Esophagus muscularis mucosa (tissue), 3 donors: Measurements from ENCODE around the gene RNF11.

ENCODE experiments used
- POLR2A ChIP-seq: fragments of 450-650 bp; IDR thresholded peaks from one replicate; pipeline ENCODE4 v1.6.1; 2017; ENCODE audit warnings: antibody characterized with exemption, moderate library complexity, mild to moderate bottlenecking, low read depth
- POLR2AphosphoS5 ChIP-seq, 2 donors: sonication (generic); formaldehyde crosslinking; IDR thresholded peaks; one replicate each; pipeline ENCODE4 v1.6.1; 2017; ENCODE audit warnings: antibody characterized with exemption in 2 of 2
- TF ChIP-seq, protein P1 (sequence below), 3 experiments: fragments of 200-600 bp in 2 of 3; fragments of 450-650 bp in 1 of 3; sonication (generic) in 2 of 3; IDR thresholded peaks; one replicate each; pipeline ENCODE4 v1.5.1; 2017 to 2019; ENCODE audit warnings: antibody characterized with exemption in 3 of 3, mild to moderate bottlenecking in 2 of 3, moderate library complexity in 1 of 3

DNA sequence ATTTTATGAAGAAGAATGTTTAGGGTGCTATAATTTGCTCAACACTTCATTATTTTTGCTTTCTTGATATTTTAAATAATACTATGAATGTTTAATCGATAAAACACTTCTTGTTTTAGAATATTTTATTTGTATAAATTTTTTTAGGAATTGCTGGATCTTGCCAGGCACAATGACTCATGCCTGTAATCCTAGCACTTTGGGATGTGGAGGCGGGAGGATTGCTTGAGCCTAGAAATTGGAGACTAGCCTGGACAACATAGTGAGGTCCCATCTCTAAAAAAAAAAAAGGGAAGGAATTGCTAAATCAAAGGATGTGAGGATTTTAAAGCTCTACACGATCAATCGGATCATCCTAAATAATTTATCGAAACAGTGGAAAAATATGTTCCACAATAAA lies 17.6 kb downstream of the RNF11 start:
- TF ChIP-seq POLR2AphosphoS5 (IDR thresholded peaks at IDR 0.05) (no peak), POLR2A (no peak)
- TF ChIP-seq, protein P1, sequence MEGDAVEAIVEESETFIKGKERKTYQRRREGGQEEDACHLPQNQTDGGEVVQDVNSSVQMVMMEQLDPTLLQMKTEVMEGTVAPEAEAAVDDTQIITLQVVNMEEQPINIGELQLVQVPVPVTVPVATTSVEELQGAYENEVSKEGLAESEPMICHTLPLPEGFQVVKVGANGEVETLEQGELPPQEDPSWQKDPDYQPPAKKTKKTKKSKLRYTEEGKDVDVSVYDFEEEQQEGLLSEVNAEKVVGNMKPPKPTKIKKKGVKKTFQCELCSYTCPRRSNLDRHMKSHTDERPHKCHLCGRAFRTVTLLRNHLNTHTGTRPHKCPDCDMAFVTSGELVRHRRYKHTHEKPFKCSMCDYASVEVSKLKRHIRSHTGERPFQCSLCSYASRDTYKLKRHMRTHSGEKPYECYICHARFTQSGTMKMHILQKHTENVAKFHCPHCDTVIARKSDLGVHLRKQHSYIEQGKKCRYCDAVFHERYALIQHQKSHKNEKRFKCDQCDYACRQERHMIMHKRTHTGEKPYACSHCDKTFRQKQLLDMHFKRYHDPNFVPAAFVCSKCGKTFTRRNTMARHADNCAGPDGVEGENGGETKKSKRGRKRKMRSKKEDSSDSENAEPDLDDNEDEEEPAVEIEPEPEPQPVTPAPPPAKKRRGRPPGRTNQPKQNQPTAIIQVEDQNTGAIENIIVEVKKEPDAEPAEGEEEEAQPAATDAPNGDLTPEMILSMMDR (IDR thresholded peaks at IDR 0.05) = no peak
